ENCODE results near the gene ACOT12.
A peak's percentile ranks its signal among the peaks of the same experiment; 100 is the strongest.
"Not testable (repeated sequence)": the region's sequence is repeated elsewhere in the genome, so short reads cannot be mapped to it uniquely, and the experiment has no call there.

The ACOT12 gene

DNA sequence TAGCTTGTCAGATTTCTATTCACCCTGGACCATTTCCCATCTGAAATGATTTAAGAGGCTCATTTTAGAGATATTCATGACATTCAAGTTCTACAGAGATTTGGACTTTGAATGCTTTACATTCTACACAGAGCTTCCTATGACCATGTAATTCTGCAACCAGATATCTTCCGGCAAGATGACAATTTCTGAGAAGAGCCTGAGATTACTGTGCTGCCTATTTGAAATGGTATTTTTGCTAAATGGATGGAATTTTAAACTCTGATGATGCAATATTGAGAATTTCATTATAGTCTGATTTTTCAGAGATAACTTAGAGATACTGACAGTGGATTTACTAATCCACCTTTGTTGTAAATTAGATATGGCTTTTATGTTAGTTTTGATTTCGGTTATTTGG, 16.0 kb upstream of the ACOT12 start:
- H3K4me3 ChIP-seq (ENCODE audit: low read length) = no peak overlapping the region
- TF ChIP-seq, protein P1, sequence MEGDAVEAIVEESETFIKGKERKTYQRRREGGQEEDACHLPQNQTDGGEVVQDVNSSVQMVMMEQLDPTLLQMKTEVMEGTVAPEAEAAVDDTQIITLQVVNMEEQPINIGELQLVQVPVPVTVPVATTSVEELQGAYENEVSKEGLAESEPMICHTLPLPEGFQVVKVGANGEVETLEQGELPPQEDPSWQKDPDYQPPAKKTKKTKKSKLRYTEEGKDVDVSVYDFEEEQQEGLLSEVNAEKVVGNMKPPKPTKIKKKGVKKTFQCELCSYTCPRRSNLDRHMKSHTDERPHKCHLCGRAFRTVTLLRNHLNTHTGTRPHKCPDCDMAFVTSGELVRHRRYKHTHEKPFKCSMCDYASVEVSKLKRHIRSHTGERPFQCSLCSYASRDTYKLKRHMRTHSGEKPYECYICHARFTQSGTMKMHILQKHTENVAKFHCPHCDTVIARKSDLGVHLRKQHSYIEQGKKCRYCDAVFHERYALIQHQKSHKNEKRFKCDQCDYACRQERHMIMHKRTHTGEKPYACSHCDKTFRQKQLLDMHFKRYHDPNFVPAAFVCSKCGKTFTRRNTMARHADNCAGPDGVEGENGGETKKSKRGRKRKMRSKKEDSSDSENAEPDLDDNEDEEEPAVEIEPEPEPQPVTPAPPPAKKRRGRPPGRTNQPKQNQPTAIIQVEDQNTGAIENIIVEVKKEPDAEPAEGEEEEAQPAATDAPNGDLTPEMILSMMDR (conservative IDR thresholded peaks at IDR 0.05; ENCODE audit: low read length) = no peak
- no peak for DNase-seq (ENCODE audit: low read depth)

DNA sequence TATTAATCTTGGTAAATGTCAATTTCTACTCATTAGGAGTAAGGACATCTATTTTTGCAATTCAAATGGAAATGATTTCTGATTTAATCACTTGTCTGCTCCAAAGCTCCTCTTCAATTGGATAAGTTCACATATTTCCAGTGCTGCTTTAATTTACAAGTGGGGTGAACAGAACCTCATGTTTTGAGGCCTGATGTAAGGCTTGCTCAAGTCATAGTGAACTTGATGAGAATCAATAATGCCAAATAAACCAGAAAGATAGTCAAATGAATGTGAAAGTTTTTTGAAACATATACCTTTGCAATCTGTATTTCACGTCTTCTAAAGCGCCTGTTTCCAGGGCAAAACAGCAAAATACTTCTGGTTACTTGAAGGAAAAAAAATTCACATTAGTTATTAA, 15.4 kb upstream of the ACOT12 start:
- no peak overlapping the region for H3K4me3 ChIP-seq (ENCODE audit: low read length)
- TF ChIP-seq, protein P1 (conservative IDR thresholded peaks at IDR 0.05; ENCODE audit: low read length) = no peak
- DNase-seq (ENCODE audit: low read depth) = no peak

DNA sequence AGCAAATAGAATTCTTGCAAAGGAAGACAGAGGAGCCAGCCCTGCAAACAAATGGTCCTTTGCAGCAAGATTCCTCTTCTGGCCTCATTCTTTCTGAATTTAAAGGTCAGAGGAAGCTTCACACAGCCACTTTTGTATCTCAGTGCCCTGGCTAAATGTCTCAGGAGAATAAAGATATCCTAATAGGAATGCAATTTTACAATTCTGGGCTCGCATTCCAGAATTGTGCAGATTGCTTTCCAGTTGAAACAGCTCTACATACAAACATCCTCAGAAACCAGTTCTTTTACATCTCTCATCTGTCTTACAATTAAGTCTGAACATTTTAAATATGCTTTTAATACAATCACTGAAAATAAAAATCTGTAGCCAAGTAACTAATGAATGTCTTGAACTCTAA, 14.6 kb upstream of the ACOT12 start:
- DNase-seq (ENCODE audit: low read depth) = peak; percentile 50
- H3K4me3 ChIP-seq (ENCODE audit: low read length) = no peak overlapping the region
- TF ChIP-seq, protein P1 (conservative IDR thresholded peaks at IDR 0.05; ENCODE audit: low read length) = no peak

DNA sequence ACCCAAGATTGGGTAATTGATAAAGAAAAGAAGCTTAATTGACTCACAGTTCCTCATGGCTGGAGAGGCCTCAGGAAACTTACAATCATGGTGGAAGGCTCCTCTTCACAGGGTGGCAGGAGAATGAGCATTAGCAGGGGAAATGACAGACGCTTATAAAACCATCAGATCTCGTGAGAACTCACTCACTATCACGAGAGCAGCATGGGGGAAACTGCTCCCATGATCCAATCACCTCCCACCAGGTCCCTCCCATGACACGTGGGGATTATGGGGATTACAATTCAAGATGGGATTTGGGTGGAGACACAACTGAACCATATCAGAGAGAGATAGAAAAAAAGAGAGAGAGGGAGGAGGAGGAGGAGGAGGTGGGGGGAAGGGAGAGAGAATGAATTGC, 13.9 kb upstream of the ACOT12 start:
- DNase-seq (ENCODE audit: low read depth); H3K4me3 ChIP-seq (ENCODE audit: low read length): not testable (repeated sequence)

DNA sequence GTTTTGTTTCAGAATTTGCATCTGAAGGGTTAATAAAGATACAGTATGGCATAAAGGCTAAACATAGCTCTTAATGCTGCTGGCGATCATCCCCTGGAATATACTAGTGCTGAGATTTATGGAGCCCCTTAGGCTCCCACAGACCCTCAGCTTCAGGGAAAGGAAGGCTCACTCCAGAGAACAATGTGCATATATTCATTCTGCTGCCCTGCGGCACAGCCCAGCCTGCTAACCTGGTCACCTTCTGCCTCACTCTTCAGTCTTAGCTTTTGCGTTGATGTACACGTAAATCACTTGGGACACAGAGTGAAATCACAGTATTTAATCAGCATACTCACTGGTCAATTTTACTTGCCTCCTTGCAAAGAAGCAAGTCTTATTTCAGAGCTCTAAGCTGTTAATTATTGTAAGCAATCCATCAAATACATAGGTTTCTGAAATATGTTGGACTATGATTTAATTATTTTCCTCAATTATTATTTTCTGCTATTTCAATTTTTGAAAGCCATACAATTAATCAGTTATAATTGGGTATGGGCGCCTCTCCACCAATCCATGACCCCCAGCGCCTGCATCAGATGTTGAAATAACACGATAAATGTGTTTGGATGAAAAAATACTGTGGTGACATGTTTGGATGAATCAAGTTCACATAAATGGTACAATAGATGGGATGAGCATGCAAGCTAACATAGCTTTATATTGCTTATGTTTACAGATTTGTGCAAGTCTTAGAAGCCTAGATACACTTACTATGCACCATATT, 11.4 kb upstream of the ACOT12 start:
- no peak for DNase-seq (ENCODE audit: low read depth)
- H3K4me3 ChIP-seq (ENCODE audit: low read length) = no peak overlapping the region
- TF ChIP-seq, protein P1 (conservative IDR thresholded peaks at IDR 0.05; ENCODE audit: low read length) = no peak

DNA sequence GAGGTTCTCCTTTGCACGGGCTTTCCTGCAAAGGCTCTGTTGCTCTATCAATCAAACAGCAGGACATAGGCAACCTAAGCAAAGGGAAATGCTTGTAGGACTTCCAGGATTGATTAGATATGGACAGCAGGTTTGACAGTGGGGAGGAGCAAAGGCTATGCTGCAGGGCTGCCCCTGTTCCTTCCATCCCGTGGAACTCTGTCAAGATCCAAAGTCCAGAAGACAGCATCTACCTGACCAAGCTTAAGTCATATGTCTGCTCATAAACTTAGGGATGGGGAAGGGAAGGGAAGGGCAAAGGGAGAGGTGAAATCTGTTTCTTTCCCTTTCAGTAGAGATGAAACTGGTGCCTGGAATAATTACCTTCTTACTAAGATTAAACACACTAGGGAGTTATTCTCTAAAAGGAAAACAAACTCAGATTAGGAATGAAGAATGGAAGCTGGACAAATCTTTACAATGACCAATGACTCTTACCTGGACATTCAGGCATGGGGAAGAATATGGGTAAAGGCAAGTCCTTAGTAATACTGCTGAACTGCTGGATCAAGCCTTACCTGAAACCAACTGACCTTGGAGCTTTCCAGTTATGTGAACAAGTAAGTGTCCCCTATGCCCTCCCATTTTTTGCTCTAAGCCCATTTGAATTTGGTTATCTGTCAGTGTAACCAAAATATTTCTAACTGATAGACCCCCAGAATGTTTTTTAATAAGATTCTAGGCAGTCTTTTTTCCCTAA, 8.4 kb upstream of the ACOT12 start:
- H3K4me3 ChIP-seq (ENCODE audit: low read length) = no peak overlapping the region
- TF ChIP-seq, protein P1 (conservative IDR thresholded peaks at IDR 0.05; ENCODE audit: low read length) = no peak
- no peak for DNase-seq (ENCODE audit: low read depth)

DNA sequence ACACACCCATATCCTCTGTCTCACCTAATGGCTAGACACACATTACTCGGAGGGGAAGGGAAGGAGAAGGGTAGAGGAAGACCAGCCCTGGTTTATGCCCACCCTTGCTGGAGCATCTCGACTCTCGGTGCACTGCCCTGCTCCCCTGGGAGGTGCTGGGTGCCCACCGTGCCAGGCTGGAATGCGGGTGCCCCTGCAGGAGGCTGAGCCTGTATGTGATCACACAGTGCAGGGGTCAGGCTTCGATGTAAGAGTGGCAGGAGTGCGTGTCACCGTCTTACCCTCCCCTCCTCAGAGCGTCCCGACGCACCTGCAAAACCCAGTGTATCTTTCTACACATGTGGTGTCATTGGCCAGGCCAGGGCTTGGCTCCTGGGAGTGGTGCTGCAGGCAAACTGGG, 7.3 kb upstream of the ACOT12 start:
- no peak for DNase-seq (ENCODE audit: low read depth)
- TF ChIP-seq, protein P1 (conservative IDR thresholded peaks at IDR 0.05; ENCODE audit: low read length) = no peak
- H3K4me3 ChIP-seq (ENCODE audit: low read length) = no peak overlapping the region

Data from AG10803 (cell line).